GM21619 (cell line): ENCODE measurements around the gene WDR20.
"Not testable (repeated sequence)": the region's sequence is repeated elsewhere in the genome, so short reads cannot be mapped to it uniquely, and the experiment has no call there.

ENCODE experiments used
- ATAC-seq: cut with Tn5 transposase; IDR thresholded peaks from one replicate; pipeline ENCODE4 v1.9.1; 2021; ENCODE audit not compliant: unreplicated experiment

Gene WDR20

DNA sequence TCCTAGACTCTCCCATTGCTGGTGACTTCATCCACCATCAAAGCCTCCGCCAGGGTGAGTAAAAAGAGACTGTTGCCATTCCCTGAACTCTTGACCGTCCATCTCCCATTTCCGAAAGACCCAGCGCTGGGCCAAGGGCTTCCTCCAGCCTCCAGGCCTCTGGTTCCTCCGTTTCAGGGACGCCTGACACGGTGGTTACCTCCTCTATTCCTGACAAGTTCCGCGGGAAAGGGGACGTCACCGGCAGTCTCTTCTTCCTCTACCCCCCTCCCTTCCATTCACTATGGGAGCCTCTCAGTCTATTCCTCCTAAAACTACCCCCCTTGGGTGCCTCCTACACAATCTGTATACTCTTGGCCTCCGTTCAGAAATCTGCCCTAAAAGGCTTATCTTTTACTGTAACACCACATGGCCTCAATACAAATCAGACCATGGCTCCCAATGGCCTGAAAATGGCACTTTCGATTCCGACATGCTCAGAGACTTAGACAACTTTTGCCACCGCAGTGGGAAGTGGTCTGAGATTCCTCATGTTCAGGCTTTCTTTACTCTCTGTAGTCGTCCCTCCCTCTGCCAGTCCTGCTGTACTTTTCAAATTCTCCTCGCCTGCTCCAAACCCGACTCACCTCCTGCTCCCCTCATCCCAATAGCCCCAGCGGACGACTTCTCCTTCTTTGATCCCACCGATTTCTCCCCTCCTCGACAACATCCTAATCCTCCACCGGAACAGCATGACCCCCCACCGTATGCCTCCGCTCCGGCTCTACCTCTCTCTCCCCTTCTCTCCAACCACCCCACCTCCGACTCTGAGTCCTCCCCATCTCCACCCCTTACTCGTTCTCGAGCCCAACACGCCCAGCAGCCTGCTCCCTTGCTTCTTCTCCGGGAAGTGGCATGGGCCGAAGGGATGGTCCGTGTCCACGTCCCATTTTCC lies 94.9 kb downstream of the WDR20 start:
- no peak for ATAC-seq

DNA sequence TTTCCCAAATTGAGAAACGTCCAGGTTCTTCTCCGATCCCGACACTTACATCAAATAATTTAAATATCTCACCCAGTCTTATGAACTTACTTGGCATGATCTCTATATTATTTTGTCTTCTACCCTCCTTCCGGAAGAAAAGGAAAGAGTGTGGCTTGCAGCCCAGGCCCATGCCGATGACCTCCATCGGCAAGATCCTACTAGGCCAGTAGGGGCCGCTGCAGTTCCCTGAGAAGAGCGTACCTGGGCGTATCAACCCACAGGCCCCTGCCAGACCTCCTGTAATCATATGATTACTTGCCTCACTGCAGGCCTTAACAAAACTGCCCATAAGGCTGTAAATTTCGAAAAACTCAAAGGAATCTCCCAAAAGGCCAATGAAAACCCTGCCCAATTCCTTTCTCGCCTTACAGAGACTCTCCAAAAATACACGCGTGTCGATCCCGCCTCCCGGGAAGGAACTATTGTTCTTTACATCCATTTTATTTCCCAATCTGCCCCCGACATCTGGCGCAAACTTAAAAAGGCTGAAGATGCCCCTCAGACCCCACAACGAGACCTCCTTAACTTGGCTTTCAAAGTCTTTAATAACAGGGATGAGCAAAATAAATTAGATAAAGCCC lies 95.7 kb downstream of the WDR20 start:
- peak; percentile 78 for ATAC-seq

DNA sequence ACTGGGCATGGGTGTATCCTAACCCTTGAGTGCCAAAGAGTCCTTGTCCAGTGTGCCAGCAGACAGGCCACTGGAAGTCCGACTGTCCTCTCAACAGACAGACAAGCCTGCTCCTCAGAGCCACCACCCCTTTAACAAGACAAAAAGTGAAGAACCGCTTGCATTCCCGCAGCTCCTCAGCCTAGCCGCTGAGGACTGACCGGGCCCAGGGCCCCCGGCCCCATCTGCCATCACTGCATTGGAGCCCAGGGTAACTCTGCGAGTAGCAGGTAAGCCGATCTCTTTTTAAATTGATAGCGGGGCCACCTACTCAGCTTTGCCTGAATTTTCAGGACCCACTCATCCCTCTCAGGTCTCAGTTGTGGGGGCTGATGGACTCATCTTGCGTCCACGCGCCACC lies 96.3 kb downstream of the WDR20 start:
- no peak for ATAC-seq

DNA sequence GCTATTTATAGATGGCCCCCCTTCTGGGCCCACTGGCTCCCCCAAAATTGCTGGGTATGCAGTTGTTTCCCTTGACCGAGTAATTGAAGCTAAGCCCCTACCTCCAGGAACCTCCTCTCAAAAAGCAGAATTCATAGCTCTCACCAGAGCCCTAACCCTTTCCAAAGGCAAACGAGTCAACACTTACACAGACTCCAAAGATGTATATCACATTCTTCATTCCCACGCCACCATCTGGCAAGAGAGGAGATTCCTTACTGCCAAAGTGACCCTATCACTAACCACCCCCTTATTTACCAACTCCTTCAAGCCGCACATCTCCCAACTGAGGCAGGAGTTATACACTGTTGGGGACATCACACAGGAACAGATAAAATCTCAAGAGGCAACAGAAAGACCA lies 98.4 kb downstream of the WDR20 start:
- no peak for ATAC-seq

DNA sequence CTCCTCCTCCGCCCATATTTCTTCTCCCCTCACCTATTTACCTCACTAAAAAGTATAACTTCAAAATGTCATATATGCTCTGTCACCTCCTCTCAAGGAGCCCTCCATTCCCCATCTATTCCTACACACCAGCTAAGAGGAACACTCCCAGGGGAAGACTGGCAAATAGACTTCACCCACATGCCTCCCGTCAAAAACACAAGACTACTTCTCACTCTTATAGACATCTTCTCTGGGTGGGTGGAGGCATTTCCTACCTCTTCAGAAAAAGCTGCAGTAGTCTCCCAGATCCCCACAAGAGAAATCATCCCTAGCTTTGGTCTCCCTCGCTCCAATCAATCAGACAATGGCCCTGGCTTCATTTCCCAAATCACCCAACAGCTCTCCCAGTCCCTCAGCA lies 99.1 kb downstream of the WDR20 start:
- no peak for ATAC-seq

DNA sequence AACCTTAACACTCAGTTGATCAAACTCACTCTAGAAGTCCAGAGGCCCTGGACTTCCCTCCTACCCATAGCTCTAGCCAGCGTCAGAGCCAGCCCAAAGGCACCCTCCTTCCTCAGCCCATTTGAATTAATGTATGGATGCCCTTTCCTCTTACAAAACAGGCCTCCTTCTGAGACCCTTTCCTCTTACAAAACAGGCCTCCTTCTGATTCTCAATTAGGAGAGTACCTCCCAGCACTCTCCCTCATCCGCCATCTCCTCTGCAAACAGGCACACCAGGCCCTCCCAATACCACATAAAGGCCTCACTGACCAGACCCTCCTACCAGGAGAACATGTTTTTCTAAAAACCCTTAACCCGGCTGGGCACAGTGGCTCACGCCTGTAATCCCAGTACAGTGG lies 99.5 kb downstream of the WDR20 start:
- no peak for ATAC-seq

DNA sequence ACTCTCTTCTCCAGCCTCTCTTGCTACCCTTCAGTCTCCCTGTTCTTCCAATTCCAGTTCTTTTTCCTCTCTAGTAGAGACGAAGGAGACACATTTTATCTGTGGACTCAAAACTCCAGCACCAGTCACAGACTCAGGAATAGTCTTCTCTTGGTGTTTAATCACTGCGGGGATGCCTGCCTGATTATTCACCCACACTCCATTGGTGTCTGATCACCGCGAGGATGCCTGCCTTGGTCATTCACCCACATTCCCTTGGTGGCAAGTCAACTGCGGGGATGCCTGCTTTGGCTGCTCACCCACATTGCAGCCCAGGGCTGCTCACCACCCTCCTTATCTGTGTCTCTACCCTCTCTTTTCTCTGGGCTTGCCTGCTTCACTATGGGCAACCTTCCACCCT lies 100.8 kb downstream of the WDR20 start:
- ATAC-seq, result not testable (repeated sequence)

DNA sequence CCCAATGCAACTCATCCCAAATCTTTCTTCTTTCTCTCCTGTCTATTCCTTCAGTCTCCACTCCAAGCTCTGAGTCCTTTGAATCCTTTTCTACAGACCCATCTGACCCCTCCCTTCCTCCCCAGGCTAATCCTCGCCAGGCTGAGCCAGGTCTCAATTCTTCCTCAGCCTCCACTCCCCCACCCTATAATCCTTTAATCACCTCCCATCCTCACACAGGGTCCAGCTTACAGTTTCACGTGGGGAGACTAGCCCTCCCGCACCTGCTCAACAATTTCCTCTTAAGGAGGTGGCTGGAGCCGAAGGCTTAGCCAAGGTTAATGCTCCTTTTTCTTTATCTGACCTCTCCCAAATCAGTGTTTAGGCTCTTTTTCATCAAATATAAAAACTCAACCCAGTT lies 101.5 kb downstream of the WDR20 start:
- ATAC-seq, result no peak

DNA sequence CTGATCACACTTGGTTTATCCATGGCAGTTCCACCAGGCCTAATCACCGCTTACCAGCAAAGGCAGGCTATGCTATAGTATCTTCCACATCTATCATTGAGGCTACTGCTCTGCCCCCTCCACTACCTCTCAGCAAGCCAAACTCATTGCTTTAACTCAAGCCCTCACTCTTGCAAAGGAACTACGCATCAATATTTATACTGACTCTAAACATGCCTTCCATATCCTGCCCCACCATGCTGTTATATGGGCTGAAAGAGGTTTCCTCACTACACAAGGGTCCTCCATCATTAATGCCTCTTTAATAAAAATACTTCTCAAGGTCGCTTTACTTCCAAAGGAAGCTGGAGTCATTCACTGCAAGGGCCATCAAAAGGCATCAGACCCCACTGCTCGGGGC lies 104.1 kb downstream of the WDR20 start:
- ATAC-seq, result not testable (repeated sequence)

DNA sequence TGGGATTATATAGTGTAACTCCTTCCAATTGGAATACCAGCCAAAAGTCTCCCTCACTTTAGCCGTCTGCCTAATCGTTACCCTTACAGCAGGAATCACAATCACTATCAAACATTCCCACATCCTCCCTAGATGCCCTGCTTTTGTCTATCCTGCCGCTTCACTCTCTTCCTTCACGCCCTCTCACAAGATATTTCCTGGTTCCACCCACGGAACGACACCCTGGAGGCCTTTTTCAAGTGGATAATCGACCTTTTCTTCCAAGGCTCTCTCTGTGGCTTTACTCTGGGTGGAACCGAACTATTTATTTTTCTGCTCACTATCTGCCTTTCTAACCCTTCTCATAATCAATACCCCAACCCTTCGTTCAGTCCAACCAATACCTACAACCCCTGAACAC lies 106.4 kb downstream of the WDR20 start:
- ATAC-seq, result no peak

DNA sequence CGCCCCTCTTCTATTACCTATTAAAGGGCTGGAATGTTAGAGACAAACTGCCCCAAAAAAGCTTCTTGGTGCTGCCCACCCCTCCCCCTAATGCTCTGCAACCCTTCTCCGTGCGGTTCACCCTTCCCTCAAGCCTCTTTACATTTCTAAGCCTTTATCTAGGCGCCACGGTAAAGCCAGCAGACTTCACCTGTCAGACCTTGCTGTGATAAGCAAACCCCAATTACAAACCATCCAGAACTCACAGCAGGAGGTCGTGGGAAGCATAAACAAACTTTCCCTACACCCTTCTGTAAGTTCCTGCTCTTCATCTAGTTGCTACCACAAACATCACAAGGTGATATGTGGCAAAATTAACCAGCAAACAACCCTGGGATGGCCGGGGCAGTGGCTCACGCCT lies 108.4 kb downstream of the WDR20 start:
- ATAC-seq, result no peak

DNA sequence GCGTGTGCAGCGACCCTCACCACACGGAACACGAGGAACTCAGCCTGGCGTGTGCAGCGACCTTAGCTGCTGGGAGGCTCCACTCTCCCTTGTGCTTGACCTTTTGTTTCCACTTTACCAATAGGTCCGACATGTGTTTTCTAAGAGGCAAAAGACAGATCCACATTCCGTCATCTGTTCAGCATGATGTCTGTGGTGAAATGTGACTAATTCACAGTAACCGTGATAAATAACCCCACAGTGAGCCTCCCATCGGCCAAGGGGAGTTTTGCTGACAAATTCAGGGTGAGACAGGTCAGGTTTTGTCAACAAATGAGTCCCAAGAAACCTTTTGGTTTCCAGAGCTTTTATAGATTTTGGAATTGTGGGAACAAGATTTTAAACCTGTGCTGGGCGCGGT lies 109.3 kb downstream of the WDR20 start:
- no peak for ATAC-seq

DNA sequence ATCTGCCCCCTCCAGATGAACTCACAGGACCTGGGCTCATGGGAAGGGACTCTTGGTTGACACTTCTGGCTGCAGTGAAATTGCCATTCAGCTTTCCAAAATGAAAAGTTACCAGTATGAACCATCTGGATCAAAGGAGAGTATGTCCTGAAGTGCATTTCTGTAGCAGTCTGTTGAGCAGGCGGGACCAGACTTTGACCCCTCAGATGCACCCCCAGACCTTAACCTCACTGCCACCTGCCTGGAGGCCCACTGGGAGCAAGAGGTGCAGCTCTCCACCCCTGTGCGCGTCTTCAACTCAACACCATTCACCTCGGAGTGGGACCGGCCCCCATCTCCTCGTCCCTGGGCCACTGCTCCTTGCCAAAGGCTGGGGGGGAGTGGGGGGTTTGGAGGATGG lies 110.3 kb downstream of the WDR20 start:
- ATAC-seq, result no peak

DNA sequence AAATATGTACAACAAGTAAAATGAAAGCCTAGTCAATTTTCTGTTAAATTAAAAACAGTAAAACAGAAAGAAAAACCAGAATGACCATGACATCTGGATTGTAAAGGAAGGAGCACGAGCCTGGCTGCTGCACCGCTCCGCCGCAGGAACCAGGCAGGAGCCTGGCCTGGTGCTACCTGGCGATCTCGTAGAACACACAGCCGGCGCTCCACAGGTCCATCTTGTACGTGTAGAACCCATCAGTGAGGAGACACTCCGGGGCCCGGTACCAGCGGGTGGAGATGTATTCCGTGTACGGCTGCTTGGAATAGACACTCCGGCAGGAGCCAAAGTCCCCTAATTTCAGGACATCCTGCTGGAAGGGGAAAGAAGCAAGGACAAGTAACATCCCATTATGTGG lies 110.9 kb downstream of the WDR20 start:
- no peak for ATAC-seq

DNA sequence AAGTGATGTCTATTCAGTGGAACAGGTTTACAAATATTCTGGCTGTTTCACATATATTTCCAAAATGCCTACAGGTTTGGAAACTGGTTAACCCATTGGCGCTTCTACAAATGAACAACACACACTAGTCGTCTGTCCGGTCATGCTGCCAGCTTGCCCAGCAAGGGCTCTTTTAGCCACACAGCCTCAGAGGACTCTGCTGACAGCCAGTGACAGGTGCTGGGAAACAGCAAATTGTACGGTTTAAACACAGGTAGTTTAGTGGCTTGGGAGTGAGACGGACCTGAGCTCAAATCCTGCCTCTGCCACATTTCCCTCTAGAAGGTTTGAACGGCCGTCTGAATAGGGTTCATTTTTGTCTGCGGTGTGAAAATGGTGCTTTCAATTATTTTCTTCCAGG lies 111.5 kb downstream of the WDR20 start:
- ATAC-seq, result no peak

DNA sequence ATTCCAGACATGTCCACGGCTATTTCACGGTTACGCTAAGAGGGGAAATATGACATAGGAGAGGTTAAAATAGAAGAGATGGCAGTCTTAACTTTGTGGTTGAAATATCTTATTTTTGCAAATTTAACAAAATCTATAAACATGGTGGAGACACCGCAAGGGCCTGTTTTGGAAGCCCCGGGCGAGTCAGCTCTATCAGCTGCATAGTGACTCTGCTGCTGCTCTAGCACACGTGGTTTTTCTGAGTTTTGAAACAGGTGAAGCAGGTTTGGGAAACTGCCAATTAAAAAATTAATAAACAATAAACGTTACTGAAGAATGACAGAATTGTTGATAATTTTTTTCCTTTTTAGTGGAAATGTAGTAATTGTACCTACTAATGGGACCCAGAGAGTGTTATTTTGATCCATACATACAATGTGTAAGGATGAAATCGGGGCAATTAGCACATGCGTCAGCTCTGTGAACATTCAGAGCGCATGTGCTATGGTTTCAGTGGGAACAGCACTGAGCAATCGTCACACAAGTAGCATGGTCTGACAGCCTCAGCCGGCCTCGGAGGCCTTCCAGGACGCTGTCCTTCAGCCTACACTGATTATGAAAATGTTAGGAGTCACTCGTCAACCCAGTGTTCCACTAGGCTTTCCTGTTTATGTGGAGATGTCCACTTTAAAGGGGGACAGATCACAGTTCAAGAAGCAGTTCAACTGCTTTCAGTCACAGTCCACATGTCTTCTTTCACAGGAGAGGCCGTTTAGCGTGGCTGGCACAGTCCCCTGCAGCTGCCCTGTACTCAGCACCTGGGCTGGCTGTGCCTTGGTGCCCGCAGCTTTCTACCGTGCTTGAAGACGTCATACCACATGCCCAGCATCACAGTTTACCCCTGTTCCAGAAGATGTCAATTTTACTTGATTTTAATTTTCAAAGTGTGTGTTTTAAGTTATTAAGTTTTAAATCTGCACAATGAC lies 113.4 kb downstream of the WDR20 start:
- ATAC-seq, result no peak

DNA sequence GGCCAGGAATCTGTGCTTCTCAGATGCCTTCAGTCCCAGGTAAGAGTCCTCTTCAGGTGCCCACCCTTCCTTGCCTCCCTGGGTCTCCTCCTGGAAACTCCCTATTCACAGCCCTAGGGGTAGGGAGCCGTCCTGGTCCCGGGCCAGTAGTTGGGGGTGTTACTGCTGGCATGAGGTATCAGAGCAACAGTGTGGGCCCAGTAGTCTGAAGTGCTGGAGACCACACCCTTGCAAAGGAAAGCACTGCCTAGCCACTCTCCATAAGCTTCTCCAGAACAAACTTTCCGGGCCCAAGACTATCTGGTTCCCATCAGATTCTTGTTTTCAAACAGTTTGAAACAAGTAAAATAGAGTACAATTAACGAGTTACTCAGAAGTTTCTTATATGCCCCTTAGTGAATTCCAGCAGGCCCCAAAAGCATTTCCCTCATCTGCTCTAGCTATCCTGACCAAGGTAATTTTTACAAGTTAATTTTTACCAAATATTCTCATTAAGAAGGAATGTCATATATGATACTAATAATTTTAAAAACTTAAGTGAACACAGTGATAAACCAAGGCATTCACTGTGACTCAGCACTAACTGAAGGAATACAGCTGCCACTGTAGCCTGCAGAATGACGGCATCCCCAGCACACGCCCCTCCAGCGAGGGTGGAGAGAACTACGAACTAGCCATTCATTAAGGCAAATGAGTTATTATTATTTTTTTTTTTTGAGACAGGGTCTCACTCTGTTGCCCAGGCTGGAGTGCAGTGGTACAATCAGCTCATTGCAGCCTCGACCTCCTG lies 115.9 kb downstream of the WDR20 start:
- ATAC-seq, result no peak

DNA sequence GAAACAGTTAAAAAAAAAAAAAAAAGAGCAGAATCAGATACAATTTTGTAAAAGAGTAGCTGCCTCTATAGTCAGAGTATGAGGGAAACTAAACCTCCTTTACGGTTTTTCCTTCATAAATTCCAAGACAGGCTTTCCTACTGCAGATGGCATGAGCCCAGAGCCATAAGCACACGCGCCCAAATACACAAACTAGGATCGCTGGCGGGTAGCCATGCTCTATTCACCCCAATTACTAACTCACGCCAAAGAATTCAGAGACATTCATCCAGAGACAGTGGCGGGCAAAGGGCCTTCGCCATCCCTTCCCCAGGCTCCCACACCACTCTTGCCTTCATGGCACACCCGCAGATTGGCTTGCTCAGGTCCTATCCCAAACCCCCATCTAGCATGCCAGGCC lies 117.0 kb downstream of the WDR20 start:
- no peak for ATAC-seq

DNA sequence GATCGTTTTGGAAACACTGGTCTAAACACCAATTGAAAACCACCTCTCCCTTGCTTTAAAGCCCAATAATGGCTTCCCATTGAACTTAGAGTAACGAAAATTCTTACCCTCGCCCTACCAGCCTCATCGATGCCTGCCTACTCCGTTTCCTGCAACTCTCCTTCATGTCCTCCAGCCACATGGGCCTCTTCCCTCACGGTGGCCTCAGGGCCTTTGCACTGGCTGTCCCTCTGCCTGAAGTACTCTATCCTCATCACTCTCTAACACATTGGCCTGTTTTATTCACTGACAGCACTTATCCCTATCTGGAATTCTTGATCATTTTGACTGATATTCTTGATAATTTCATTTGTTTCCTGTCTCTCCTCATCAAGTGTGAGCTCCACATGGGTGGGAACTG lies 118.4 kb downstream of the WDR20 start:
- no peak for ATAC-seq
